Mammary epithelial cell (primary cell): ENCODE data around the gene ALOX12.

Experiments
- CTCF ChIP-seq, 2 donors: IDR thresholded peaks in 1 of 2; conservative IDR thresholded peaks in 1 of 2; 2 replicates each; pipeline ENCODE4 v1.5.1; 2011 to 2012; ENCODE audit warnings: inconsistent platforms in 2 of 2, low read length in 2 of 2, mild to moderate bottlenecking in 2 of 2, control low read depth in 1 of 2, low read depth in 1 of 2; ENCODE audit not compliant: insufficient read depth in 1 of 2; ENCODE audit errors: extremely low read depth in 1 of 2
- EZH2 ChIP-seq: IDR thresholded peaks from 2 replicates; pipeline ENCODE4 v1.6.1; 2012; ENCODE audit warnings: low read length, inconsistent platforms, borderline replicate concordance

DNA sequence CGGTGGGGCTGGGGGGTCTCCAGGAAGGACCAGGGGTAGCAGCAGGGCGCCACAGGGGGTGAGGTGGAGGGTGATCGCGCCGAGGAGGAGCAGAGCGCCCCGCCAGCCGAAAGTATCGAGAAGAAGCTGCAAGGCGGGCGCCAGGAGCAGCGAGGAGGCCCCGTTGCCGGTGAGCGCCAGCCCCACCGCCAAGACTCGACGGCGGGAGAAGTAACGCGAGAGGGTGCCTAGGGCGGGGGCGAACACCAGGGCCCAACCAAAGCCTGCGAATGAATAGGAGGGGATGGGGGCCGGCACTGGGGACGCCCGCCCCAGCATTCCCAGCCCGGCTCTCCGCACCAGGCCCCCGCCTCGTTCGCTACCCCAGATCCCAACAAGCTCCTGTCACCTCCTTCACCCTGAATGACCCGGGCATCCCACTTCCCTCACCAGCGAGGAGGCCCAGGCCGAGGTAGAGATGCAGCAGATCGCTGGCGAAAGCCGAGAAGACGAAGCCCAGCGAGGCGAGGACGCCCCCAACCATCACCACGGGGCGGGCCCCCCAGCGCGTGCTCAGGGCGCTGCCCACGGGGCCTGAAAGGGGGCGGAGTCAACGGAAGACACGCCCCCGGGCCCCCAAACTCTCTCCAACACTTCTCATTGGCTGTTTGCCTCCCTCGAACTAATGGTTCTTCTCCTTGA is 46.8 kb downstream of the ALOX12 start:
- TF ChIP-seq CTCF (conservative IDR thresholded peaks at IDR 0.05 in 1 of 2, IDR thresholded peaks at IDR 0.05 in 1 of 2; ENCODE audit: extremely low read depth in 1 of 2, insufficient read depth in 1 of 2, low read depth in 1 of 2, low read length in 2 of 2) (no peak), EZH2 (no peak)
